Breast epithelium (tissue), 3 donors: Measurements from ENCODE around the gene RAPGEF4.

Experiments
- CTCF ChIP-seq, 3 donors: fragments of 450-650 bp; IDR thresholded peaks; one replicate each; pipeline ENCODE4 v1.5.1; 2016 to 2017; ENCODE audit warnings: antibody characterized with exemption in 3 of 3, mild to moderate bottlenecking in 3 of 3, moderate library complexity in 3 of 3
- POLR2AphosphoS5 ChIP-seq, 3 donors: sonication (generic); formaldehyde crosslinking; IDR thresholded peaks; one replicate each; pipeline ENCODE4 v1.6.1; 2017; ENCODE audit warnings: antibody characterized with exemption in 3 of 3

GRCh38 chr2:172919732-172920131, 184.1 kb downstream of the RAPGEF4 start:
- TF ChIP-seq CTCF (IDR thresholded peaks at IDR 0.05) (no peak), POLR2AphosphoS5 (IDR thresholded peaks at IDR 0.05) (no peak)
